Ovary (tissue), 3 donors: ENCODE results near the gene FLNB.

Source experiments
- CTCF ChIP-seq, 3 donors: fragments of 450-650 bp in 2 of 3; fragments of 200-600 bp in 1 of 3; IDR thresholded peaks; one replicate each; pipeline versions ENCODE4 v1.5.1 to v1.8.0; 2016 to 2022; ENCODE audit warnings: antibody characterized with exemption in 3 of 3, mild to moderate bottlenecking in 1 of 3
- EP300 ChIP-seq: sonication (generic); formaldehyde crosslinking; IDR thresholded peaks from one replicate; pipeline ENCODE4 v1.6.1; 2017; ENCODE audit warnings: antibody characterized with exemption
- POLR2A ChIP-seq: fragments of 450-650 bp; IDR thresholded peaks from one replicate; pipeline ENCODE4 v1.6.1; 2017; ENCODE audit warnings: antibody characterized with exemption, mild to moderate bottlenecking, moderate library complexity
- donor health status: DM: no; HTN: no; CAD: no.

- TF ChIP-seq EP300 (no peak), POLR2A (no peak), CTCF (IDR thresholded peaks at IDR 0.05) (no peak)
Observed at GRCh38 chr3:58131101-58131825, 123.0 kb downstream of the FLNB start.
